Endothelial cell of umbilical vein (primary cell): ENCODE results near the gene CCHCR1. TPM values are rescaled to one million over a fixed set of nuclear protein-coding genes. Genes with fewer than 3 reads are reported as not detected.

Experiments
- BruUV-seq: library from RNA; stranded (reverse); fragments of 400-500 nt; replicated peaks from 2 replicates; lab custom pipeline; 2021; lab: Mats Ljungman, UMichigan
- CTCF ChIA-PET: fragments of 300-600, 350-600 bp; sonication (Branson Sonifier 250); formaldehyde crosslinking; loops from one replicate; lab custom pipeline; 2021; ENCODE audit warnings: antibody characterized with exemption, inconsistent platforms; lab: Charles Lee
- POLR2A ChIA-PET: fragments of 300-600, 350-600 bp; sonication (Branson Sonifier 250); formaldehyde crosslinking; loops from one replicate; lab custom pipeline; 2021; ENCODE audit warnings: antibody characterized with exemption, inconsistent platforms; lab: Charles Lee
- DNase-seq: peaks from one replicate; pipeline ENCODE4 v3.0.0-alpha.2; 2011; ENCODE audit warnings: low read depth, low spot score
- FAIRE-seq: peaks from 2 replicates; lab custom pipeline; 2011; peaks lifted over from hg19 to GRCh38; lab: Jason Lieb, UNC
- H2AFZ ChIP-seq: 2 replicates; pipeline ENCODE4 v1.6.0; 2012; ENCODE audit warnings: low read depth, low read length, control low read depth, inconsistent platforms
- H3K27ac ChIP-seq: 2 replicates; pipeline ENCODE4 v1.5.1; 2011; ENCODE audit warnings: low read depth, mild to moderate bottlenecking, control low read depth, low read length, moderate library complexity; ENCODE audit not compliant: insufficient read depth
- H3K27me3 ChIP-seq, 2 experiments: 2 replicates each; pipeline versions ENCODE4 v1.6.0 to v1.6.1; 2011; ENCODE audit warnings: low read length in 2 of 2, mixed read lengths in 1 of 2; ENCODE audit not compliant: control insufficient read depth in 2 of 2, insufficient read depth in 2 of 2
- H3K36me3 ChIP-seq, 2 experiments: 2 replicates in 1 of 2; 3 replicates in 1 of 2; pipeline ENCODE4 v1.5.1; 2011; ENCODE audit warnings: low read length in 2 of 2, mild to moderate bottlenecking in 1 of 2, moderate library complexity in 1 of 2; ENCODE audit not compliant: control insufficient read depth in 2 of 2, insufficient read depth in 2 of 2; ENCODE audit errors: extremely low read depth in 1 of 2
- H3K4me1 ChIP-seq: 3 replicates; pipeline ENCODE4 v1.5.1; 2011; ENCODE audit warnings: mild to moderate bottlenecking, low read length; ENCODE audit not compliant: control insufficient read depth, insufficient read depth; ENCODE audit errors: extremely low read depth
- H3K4me2 ChIP-seq: 2 replicates; pipeline ENCODE4 v1.6.1; 2011; ENCODE audit warnings: low read length, control low read depth, mixed read lengths; ENCODE audit not compliant: insufficient read depth
- H3K4me3 ChIP-seq, 3 experiments: fragments of 200-600 bp in 1 of 3; sonication (generic), shearing (Covaris generic) in 1 of 3; replicated peaks in 1 of 3; 2 replicates each; pipeline ENCODE4 v1.5.1; 2011 to 2016; ENCODE audit warnings: control low read depth in 3 of 3, low read length in 3 of 3, mild to moderate bottlenecking in 2 of 3, inconsistent platforms in 1 of 3, low read depth in 1 of 3, moderate library complexity in 1 of 3; ENCODE audit not compliant: insufficient read depth in 1 of 3
- H3K79me2 ChIP-seq: 2 replicates; pipeline ENCODE4 v1.6.0; 2012; ENCODE audit warnings: low read length, inconsistent platforms; ENCODE audit not compliant: control insufficient read depth, insufficient read depth
- H3K9ac ChIP-seq: replicated peaks from 2 replicates; pipeline ENCODE3; 2011; ENCODE audit warnings: low read length, control low read depth; ENCODE audit not compliant: insufficient read depth; ENCODE audit errors: extremely low read depth
- H3K9me1 ChIP-seq: replicated peaks from 3 replicates; pipeline ENCODE4 v1.6.0; 2011; ENCODE audit warnings: mild to moderate bottlenecking, low read length; ENCODE audit not compliant: control insufficient read depth, insufficient read depth; ENCODE audit errors: extremely low read depth
- H3K9me3 ChIP-seq: replicated peaks from 2 replicates; pipeline ENCODE4 v1.5.1; 2012; ENCODE audit warnings: low read length, inconsistent platforms; ENCODE audit not compliant: control insufficient read depth, insufficient read depth
- H4K20me1 ChIP-seq: replicated peaks from 2 replicates; pipeline ENCODE3; 2011; ENCODE audit warnings: mild to moderate bottlenecking, low read length; ENCODE audit not compliant: control insufficient read depth, insufficient read depth; ENCODE audit errors: extremely low read depth
- EZH2 ChIP-seq: IDR thresholded peaks from 2 replicates; pipeline ENCODE4 v1.6.1; 2012; ENCODE audit warnings: borderline replicate concordance, low read depth, mild to moderate bottlenecking, moderate library complexity, low read length, inconsistent platforms; ENCODE audit not compliant: severe bottlenecking
- FOS ChIP-seq: IDR thresholded peaks from 2 replicates; pipeline ENCODE4 v1.6.1; 2011; ENCODE audit warnings: mild to moderate bottlenecking, low read length, moderate library complexity, borderline replicate concordance; ENCODE audit not compliant: insufficient read depth
- GATA2 ChIP-seq: IDR thresholded peaks from 2 replicates; pipeline ENCODE4 v1.7.0; 2011; ENCODE audit warnings: low read depth, mild to moderate bottlenecking, moderate library complexity, mixed read lengths, low read length; ENCODE audit not compliant: insufficient read length, insufficient read depth
- JUN ChIP-seq: IDR thresholded peaks from 2 replicates; pipeline ENCODE4 v1.6.1; 2011; ENCODE audit warnings: borderline replicate concordance, low read depth; ENCODE audit not compliant: insufficient read length, insufficient read depth
- MAX ChIP-seq: IDR thresholded peaks from 2 replicates; pipeline ENCODE4 v1.6.1; 2011; ENCODE audit not compliant: insufficient read depth, insufficient read length
- MYC ChIP-seq: IDR thresholded peaks from one replicate; pipeline ENCODE4 v1.6.1; 2011; ENCODE audit warnings: mild to moderate bottlenecking, low read depth, low read length
- POLR2A ChIP-seq: IDR thresholded peaks from 2 replicates; pipeline ENCODE4 v1.6.1; 2012; ENCODE audit warnings: low read depth, mild to moderate bottlenecking, control low read depth, low read length
- POLR2AphosphoS5 ChIP-seq: IDR thresholded peaks from 2 replicates; pipeline ENCODE4 v1.6.1; 2012; ENCODE audit warnings: low read depth, mild to moderate bottlenecking, control low read depth, low read length, moderate library complexity; ENCODE audit not compliant: insufficient read depth
- dilution Hi-C: fragments of 300-500 bp; cut with MboI; formaldehyde crosslinking; loops from one replicate; pipeline ENCODE4 v1.15.0; 2019; ENCODE audit warnings: low sequenced_read_pairs; ENCODE audit not compliant: extremely low pct_ligation_motif_present
- intact Hi-C: fragments of 100-400 bp; cut with micrococcal nuclease; formaldehyde crosslinking; loops from one replicate; pipeline ENCODE4 v1.10.0; 2022
- polyA plus RNA-seq, 4 experiments: library from polyadenylated mRNA; depleted of rRNA in 3 of 4; stranded (reverse) in 3 of 4; unstranded in 1 of 4; fragments of >200 nt; gene quantifications; 2 replicates each; pipeline versions ENCODE4 v1.2.1 to v1.2.3, GENCODE V29; 2011 to 2012; ENCODE audit warnings: missing spikeins in 1 of 4
- total RNA-seq: library from RNA; stranded (reverse); gene quantifications from 2 replicates; pipeline ENCODE4 v1.2.3, GENCODE V29; 2021
- TF ChIP-seq, protein P1 (sequence below), 2 donors: IDR thresholded peaks; 1 replicate in 1 of 2; 2 replicates in 1 of 2; pipeline ENCODE4 v1.5.1; 2011; ENCODE audit warnings: low read length in 2 of 2, mild to moderate bottlenecking in 2 of 2, moderate library complexity in 2 of 2, control low read depth in 1 of 2, inconsistent platforms in 1 of 2, low read depth in 1 of 2; ENCODE audit not compliant: insufficient read depth in 1 of 2; ENCODE audit errors: extremely low read depth in 1 of 2

CCHCR1 gene
- total and polyA plus RNA-seq, 2 donors (not counting 3 experiments of a cell fraction or from before 2014, with no cell fraction given), result 12.8 to 23.2 TPM

- dilution Hi-C loops (no loop called here), intact Hi-C loops (no loop called here)
- no TSS peak for BruUV-seq
- no peaks in the 10 kb centered on the region for H3K79me2 ChIP-seq
- peaks cover 3 to 6% of the 10 kb centered on the region in 2 experiments for H3K27me3 ChIP-seq
- DNase-seq (no peak), FAIRE-seq (no peak)
- no peak for TF ChIP-seq POLR2AphosphoS5
- H3K36me3 ChIP-seq, result no peaks in the 10 kb centered on the region
- ChIA-PET CTCF (interaction anchor here (1.2 to 10.6 kb wide), 3 partner anchors 17 to 59 kb away, joined by 3 to 71 read pairs (median 26); partner anchors contain the start of gene PSORS1C1), POLR2A (no interaction called here)
- no peaks in the 10 kb centered on the region for H4K20me1 ChIP-seq
- H2AFZ ChIP-seq, result no peak overlapping the region
- H3K4me3 ChIP-seq, result no peak overlapping the region
- no peaks in the 10 kb centered on the region for H3K9me1 ChIP-seq
- H3K9me3 ChIP-seq, result no peaks in the 10 kb centered on the region
- H3K4me1 ChIP-seq, result no peaks in the 10 kb centered on the region
- no peak overlapping the region for H3K9ac ChIP-seq
- no peak overlapping the region for H3K4me2 ChIP-seq
- H3K27ac ChIP-seq, result no peak overlapping the region
Observed at GRCh38 chr6:31132806-31133205, 24.8 kb downstream of the CCHCR1 start.

GRCh38 chr6:31131595-31131994 is 26.0 kb downstream of the CCHCR1 start:
- BruUV-seq, result no TSS peak
- H3K9me1 ChIP-seq, result no peaks in the 10 kb centered on the region
- no peaks in the 10 kb centered on the region for H4K20me1 ChIP-seq
- no peaks in the 10 kb centered on the region for H3K9me3 ChIP-seq
- no peak overlapping the region for H3K4me2 ChIP-seq
- H3K4me3 ChIP-seq, result no peak overlapping the region
- H3K27ac ChIP-seq, result no peak overlapping the region
- ChIA-PET CTCF (interaction anchor here (1.0 to 10.6 kb wide), 7 partner anchors 11 to 216 kb away, joined by 4 to 71 read pairs (median 4); partner anchors contain the start of gene PSORS1C1), POLR2A (no interaction called here)
- no peaks in the 10 kb centered on the region for H3K36me3 ChIP-seq
- FAIRE-seq, result no peak
- TF ChIP-seq POLR2AphosphoS5 (no peak), MYC (no peak), MAX (no peak), JUN (no peak), FOS (no peak), EZH2 (no peak), GATA2 (no peak), POLR2A (no peak)
- TF ChIP-seq, protein P1, sequence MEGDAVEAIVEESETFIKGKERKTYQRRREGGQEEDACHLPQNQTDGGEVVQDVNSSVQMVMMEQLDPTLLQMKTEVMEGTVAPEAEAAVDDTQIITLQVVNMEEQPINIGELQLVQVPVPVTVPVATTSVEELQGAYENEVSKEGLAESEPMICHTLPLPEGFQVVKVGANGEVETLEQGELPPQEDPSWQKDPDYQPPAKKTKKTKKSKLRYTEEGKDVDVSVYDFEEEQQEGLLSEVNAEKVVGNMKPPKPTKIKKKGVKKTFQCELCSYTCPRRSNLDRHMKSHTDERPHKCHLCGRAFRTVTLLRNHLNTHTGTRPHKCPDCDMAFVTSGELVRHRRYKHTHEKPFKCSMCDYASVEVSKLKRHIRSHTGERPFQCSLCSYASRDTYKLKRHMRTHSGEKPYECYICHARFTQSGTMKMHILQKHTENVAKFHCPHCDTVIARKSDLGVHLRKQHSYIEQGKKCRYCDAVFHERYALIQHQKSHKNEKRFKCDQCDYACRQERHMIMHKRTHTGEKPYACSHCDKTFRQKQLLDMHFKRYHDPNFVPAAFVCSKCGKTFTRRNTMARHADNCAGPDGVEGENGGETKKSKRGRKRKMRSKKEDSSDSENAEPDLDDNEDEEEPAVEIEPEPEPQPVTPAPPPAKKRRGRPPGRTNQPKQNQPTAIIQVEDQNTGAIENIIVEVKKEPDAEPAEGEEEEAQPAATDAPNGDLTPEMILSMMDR (IDR thresholded peaks at IDR 0.05; ENCODE audit: extremely low read depth in 1 of 2, insufficient read depth in 1 of 2, low read depth in 1 of 2, low read length in 2 of 2), result no peak
- dilution Hi-C loops (no loop called here), intact Hi-C loops (no loop called here)
- no peak overlapping the region for H3K9ac ChIP-seq
- DNase-seq, result no peak
- no peaks in the 10 kb centered on the region for H3K79me2 ChIP-seq
- no peak overlapping the region for H2AFZ ChIP-seq
- H3K27me3 ChIP-seq, result peaks cover 3 to 6% of the 10 kb centered on the region in 2 experiments
- H3K4me1 ChIP-seq, result no peaks in the 10 kb centered on the region
